KOPT-K1 (cell line): ENCODE results near the gene MX2.

Source experiments
- H3K27ac ChIP-seq: fragments of 200-600 bp; sonication (generic); 2 replicates; pipeline ENCODE4 v1.5.1; 2016; ENCODE audit warnings: antibody characterized with exemption, mild to moderate bottlenecking, low read depth, low read length; ENCODE audit not compliant: poor library complexity, severe bottlenecking
- H3K36me3 ChIP-seq: fragments of 200-600 bp; sonication (generic); 2 replicates; pipeline ENCODE4 v1.5.1; 2017; ENCODE audit warnings: antibody characterized with exemption, mild to moderate bottlenecking, low read length, moderate library complexity; ENCODE audit not compliant: insufficient read depth
- H3K9me3 ChIP-seq: fragments of 200-600 bp; sonication (generic); 2 replicates; pipeline ENCODE4 v1.5.1; 2017; ENCODE audit warnings: antibody characterized with exemption, low read length, mild to moderate bottlenecking; ENCODE audit not compliant: insufficient read depth, poor library complexity, severe bottlenecking

Gene MX2

GRCh38 chr21:41378849-41379248, 17.0 kb downstream of the MX2 start:
- no peak overlapping the region for H3K27ac ChIP-seq
- no peaks in the 10 kb centered on the region for H3K36me3 ChIP-seq
- no peaks in the 10 kb centered on the region for H3K9me3 ChIP-seq

GRCh38 chr21:41379901-41380300, 18.1 kb downstream of the MX2 start:
- no peaks in the 10 kb centered on the region for H3K36me3 ChIP-seq

DNA sequence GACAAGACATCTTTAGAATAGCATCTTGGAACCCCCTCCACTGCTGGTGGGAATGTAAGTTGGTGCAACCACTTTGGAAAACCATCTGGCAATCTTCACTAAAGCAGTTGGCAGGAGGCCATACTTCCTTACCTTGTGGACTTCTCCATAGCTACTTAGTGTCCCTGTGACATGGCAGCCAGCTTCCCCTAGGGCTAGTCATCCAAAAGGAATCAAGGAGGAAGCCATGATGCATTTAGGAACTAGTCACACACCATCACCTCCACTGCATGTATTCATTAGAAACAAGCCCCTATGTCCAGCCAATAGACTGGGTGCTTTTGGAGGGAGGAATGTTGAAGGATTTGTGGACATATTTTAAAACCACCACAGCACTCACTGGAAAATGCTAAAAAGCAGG, 19.9 kb downstream of the MX2 start:
- H3K27ac ChIP-seq, result no peak overlapping the region
- no peaks in the 10 kb centered on the region for H3K36me3 ChIP-seq
- H3K9me3 ChIP-seq, result no peaks in the 10 kb centered on the region

More at GRCh38 chr21:41379901-41380300, 18.1 kb downstream of the MX2 start:
- Histone ChIP-seq H3K27ac (no peak overlapping the region), H3K9me3 (no peaks in the 10 kb centered on the region)

GRCh38 chr21:41387042-41387819, 25.4 kb downstream of the MX2 start:
- Histone ChIP-seq H3K9me3 (no peaks in the 10 kb centered on the region), H3K36me3 (no peaks in the 10 kb centered on the region), H3K27ac (no peak overlapping the region)

DNA sequence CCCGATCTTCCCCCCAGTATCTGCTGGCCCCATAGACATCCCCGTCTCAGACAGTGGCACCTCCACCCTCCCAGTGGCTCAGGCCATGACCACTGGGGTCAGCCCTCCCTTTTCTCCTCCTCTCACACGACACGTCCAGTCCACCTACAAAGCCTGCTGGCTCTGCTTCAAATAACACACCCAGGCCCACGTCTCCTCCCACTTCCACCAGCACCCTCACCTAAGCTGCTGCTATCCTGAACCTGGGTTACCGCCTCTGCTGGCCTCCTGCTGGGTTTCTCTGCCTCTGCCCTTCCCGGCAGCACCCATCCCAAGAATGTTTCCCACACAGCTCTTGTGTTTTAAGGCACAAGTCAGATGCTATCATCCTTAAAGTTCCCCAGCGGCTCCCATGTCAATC, 26.0 kb downstream of the MX2 start:
- no peaks in the 10 kb centered on the region for H3K36me3 ChIP-seq
- H3K9me3 ChIP-seq, result no peaks in the 10 kb centered on the region
- H3K27ac ChIP-seq, result no peak overlapping the region

GRCh38 chr21:41388259-41388658, 26.4 kb downstream of the MX2 start:
- H3K9me3 ChIP-seq, result no peaks in the 10 kb centered on the region

DNA sequence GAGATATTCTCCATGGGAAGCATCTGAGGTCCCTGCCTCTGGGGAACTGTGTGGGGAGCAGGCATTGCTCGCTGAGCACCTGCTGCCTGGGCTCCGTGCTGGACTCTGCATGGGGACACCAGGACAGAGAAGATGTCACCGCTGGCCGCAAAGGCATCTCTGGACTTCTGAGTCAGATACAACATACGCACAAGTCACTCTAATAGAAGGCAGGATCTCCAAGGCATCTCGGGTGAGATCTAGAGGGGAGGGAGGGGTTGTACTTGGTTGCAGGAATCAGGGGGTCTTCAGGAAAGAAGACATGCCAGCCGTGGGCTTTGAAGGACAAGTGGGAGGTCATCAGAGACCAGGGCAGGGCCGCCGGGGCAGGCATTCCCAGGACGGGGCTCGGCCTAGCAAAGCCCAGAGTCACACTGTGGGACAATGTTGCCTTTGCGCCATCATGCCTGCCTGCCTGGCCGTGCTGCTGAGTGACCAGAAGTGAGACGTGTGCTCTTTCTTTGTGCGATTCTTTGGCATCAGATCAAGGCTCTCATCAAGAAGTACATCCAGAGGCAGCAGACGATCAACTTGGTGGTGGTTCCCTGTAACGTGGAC, 28.3 kb downstream of the MX2 start:
- Histone ChIP-seq H3K36me3 (no peaks in the 10 kb centered on the region), H3K9me3 (no peaks in the 10 kb centered on the region), H3K27ac (no peak overlapping the region)

More at GRCh38 chr21:41388259-41388658, 26.4 kb downstream of the MX2 start:
- no peak overlapping the region for H3K27ac ChIP-seq
- no peaks in the 10 kb centered on the region for H3K36me3 ChIP-seq

DNA sequence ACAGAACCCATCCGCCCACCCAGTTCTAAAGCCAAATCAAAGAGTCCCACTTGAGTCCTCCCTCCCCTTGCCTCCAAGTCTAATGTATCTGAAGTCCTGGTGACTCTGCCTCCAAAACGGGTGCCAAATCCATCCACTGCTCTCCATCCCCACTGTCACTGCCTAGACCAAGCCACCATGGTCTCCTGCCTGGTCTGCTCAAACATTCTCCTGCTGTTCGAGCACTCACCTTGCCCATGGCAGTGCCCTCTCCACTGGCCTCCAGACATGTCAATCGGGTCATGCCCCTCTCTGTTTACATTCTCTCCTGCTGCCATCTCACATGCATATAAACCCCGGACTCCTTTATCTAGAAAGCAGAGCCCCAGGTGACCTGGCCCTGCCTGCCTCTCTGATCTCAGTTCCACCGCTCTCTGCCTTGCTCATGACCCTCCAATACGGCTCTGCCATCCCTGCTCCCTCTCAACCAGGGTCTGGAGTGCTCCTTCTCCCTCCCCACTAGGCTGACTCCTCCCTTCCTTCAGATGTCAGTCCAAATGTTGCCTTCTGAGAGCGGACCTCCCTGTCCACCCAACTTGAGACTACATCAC, 32.1 kb downstream of the MX2 start:
- no peaks in the 10 kb centered on the region for H3K36me3 ChIP-seq
- H3K27ac ChIP-seq, result no peak overlapping the region
- no peaks in the 10 kb centered on the region for H3K9me3 ChIP-seq

- H3K9me3 ChIP-seq, result no peaks in the 10 kb centered on the region
- no peak overlapping the region for H3K27ac ChIP-seq
- no peaks in the 10 kb centered on the region for H3K36me3 ChIP-seq
Measured at GRCh38 chr21:41396558-41397075, 34.8 kb downstream of the MX2 start.

- Histone ChIP-seq H3K9me3 (no peaks in the 10 kb centered on the region), H3K27ac (no peak overlapping the region), H3K36me3 (no peaks in the 10 kb centered on the region)
Measured at GRCh38 chr21:41397471-41397891, 35.7 kb downstream of the MX2 start.

DNA sequence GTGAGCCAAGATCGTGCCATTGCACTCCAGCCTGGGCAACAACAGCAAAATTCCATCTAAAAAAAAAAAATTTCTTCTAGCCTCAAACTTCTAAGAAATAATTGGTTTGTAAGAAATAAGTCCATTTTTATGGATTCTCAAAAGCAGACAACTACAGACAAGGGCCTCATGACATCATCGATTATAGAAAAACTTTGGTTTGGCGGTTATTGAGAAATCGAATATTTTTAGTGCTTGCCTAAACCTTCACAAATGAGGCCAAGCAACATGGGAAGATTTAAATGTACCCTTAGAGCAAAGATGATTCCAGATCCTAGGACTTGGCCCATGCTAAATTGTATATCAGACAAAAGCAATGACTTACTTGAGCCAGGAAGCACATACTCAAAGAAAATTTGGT, 36.4 kb downstream of the MX2 start:
- H3K9me3 ChIP-seq, result no peaks in the 10 kb centered on the region
- no peak overlapping the region for H3K27ac ChIP-seq
- H3K36me3 ChIP-seq, result no peaks in the 10 kb centered on the region

DNA sequence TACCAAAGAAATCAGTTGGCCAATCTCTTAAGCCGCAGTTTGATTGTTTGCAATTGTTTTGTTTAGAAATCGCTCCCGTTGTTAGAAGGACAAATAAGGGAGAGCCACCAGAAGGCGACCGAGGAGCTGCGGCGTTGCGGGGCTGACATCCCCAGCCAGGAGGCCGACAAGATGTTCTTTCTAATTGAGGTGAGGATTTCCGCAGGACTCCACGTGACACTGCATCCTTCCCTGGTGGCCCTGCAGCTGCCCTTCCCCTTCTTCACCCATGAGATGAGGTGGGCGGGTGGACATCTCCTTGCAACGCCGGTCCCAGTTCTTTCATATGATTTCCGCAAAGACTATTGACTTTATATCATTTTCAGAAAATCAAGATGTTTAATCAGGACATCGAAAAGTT, 37.0 kb downstream of the MX2 start:
- H3K9me3 ChIP-seq, result no peaks in the 10 kb centered on the region
- H3K27ac ChIP-seq, result no peak overlapping the region
- no peaks in the 10 kb centered on the region for H3K36me3 ChIP-seq

DNA sequence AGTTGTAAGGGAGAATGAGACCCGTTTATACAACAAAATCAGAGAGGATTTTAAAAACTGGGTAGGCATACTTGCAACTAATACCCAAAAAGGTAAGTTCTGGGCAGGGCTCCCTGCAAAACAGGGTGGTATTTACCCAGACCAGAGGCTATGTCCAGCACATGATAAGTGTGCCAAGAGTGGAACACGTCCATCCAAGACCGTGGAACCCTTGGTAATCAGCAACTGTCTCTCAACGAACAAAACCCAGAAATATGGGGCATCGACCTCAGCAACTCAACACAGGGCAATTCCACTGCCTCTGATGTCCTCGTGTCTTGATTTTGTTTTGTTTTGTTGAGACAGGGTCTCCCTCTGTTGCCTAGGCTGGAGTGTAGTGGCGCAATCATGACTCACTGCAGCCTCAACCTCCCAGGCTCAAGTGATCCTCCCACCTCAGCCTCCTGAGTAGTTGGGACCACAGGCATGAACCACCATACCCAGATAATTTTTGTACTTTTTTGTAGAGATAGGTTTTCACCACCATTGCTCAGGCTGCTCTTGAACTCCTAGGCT, 37.5 kb downstream of the MX2 start:
- H3K9me3 ChIP-seq, result no peaks in the 10 kb centered on the region
- H3K36me3 ChIP-seq, result no peaks in the 10 kb centered on the region

GRCh38 chr21:41402231-41402630, 40.4 kb downstream of the MX2 start:
- H3K27ac ChIP-seq, result no peak overlapping the region
- no peaks in the 10 kb centered on the region for H3K36me3 ChIP-seq
- H3K9me3 ChIP-seq, result no peaks in the 10 kb centered on the region

More for the DNA sequence above, 37.5 kb downstream of the MX2 start:
- H3K27ac ChIP-seq, result no peak overlapping the region

- Histone ChIP-seq H3K9me3 (no peaks in the 10 kb centered on the region), H3K36me3 (no peaks in the 10 kb centered on the region), H3K27ac (no peak overlapping the region)
Measured at GRCh38 chr21:41402796-41403195, 41.0 kb downstream of the MX2 start.
